GM19239 (cell line): ENCODE data around the gene FPR2.
"Not testable (repeated sequence)": the region's sequence is repeated elsewhere in the genome, so short reads cannot be mapped to it uniquely, and the experiment has no call there.

Experiments used
- DNase-seq: peaks from one replicate; pipeline ENCODE4 v3.0.0; 2011; ENCODE audit warnings: low spot score; ENCODE audit not compliant: insufficient read length
- FAIRE-seq: peaks from 2 replicates; lab custom pipeline; 2011; peaks lifted over from hg19 to GRCh38; lab: Jason Lieb, UNC

Gene FPR2

GRCh38 chr19:51738523-51738922 lies 22.5 kb upstream of the FPR2 start:
- DNase-seq, FAIRE-seq: not testable (repeated sequence)

- no peak for DNase-seq
- FAIRE-seq: no peak
Observed at GRCh38 chr19:51739466-51740213, 21.3 kb upstream of the FPR2 start.

GRCh38 chr19:51740356-51740755 lies 20.6 kb upstream of the FPR2 start:
- DNase-seq (no peak), FAIRE-seq (no peak)

GRCh38 chr19:51742789-51743188 lies 18.2 kb upstream of the FPR2 start:
- DNase-seq (no peak), FAIRE-seq (no peak)

GRCh38 chr19:51743405-51743804 lies 17.6 kb upstream of the FPR2 start:
- DNase-seq (no peak), FAIRE-seq (no peak)

GRCh38 chr19:51746731-51747130 lies 14.2 kb upstream of the FPR2 start:
- FAIRE-seq (no peak), DNase-seq (no peak)

- no peak for FAIRE-seq
Observed at GRCh38 chr19:51749979-51750378, 11.0 kb upstream of the FPR2 start.

GRCh38 chr19:51750400-51751094 lies 10.4 kb upstream of the FPR2 start:
- DNase-seq: no peak
- FAIRE-seq: no peak

More at GRCh38 chr19:51749979-51750378, 11.0 kb upstream of the FPR2 start:
- DNase-seq: no peak

GRCh38 chr19:51751655-51752054 lies 9.3 kb upstream of the FPR2 start, which contains the start of gene FPR1:
Gene FPR1, minus strand, starts transcription at chr19:51751878. Its CDS starts 4,884 bp downstream, at chr19:51746994.
- DNase-seq: no peak
- no peak for FAIRE-seq

GRCh38 chr19:51754109-51754508 lies 6.9 kb upstream of the FPR2 start:
- FAIRE-seq (no peak), DNase-seq (no peak)

- DNase-seq: no peak
- no peak for FAIRE-seq
Observed at GRCh38 chr19:51754770-51755169, 6.2 kb upstream of the FPR2 start.

- DNase-seq: no peak
- FAIRE-seq: no peak
Observed at GRCh38 chr19:51755571-51755970, 5.4 kb upstream of the FPR2 start.

GRCh38 chr19:51761696-51762095 lies 716 bp downstream of the FPR2 start:
- DNase-seq: no peak
- no peak for FAIRE-seq

- DNase-seq (no peak), FAIRE-seq (no peak)
Observed at GRCh38 chr19:51765086-51765485, 4.1 kb downstream of the FPR2 start.

- DNase-seq: no peak
- FAIRE-seq: no peak
Observed at GRCh38 chr19:51766461-51766860, 5.5 kb downstream of the FPR2 start.

GRCh38 chr19:51771376-51772130 lies 10.6 kb downstream of the FPR2 start:
- DNase-seq: no peak
- FAIRE-seq: no peak

- FAIRE-seq: no peak
- DNase-seq: no peak
Observed at GRCh38 chr19:51772977-51773376, 12.0 kb downstream of the FPR2 start.

GRCh38 chr19:51776561-51776960 lies 15.6 kb downstream of the FPR2 start:
- not testable (repeated sequence) for DNase-seq, FAIRE-seq

- peak; percentile 73 for FAIRE-seq
Observed at GRCh38 chr19:51777570-51778462, 16.8 kb downstream of the FPR2 start.

GRCh38 chr19:51779181-51779580 lies 18.2 kb downstream of the FPR2 start:
- DNase-seq (no peak), FAIRE-seq (no peak)

More at GRCh38 chr19:51777570-51778462, 16.8 kb downstream of the FPR2 start:
- peak; percentile 10 for DNase-seq
